Fibroblast of the aortic adventitia (primary cell): ENCODE measurements around the gene CDH23. TPM values are rescaled to one million over a fixed set of nuclear protein-coding genes. Genes with fewer than 3 reads are reported as not detected.

Experiments used
- DNase-seq: peaks from one replicate; pipeline ENCODE4 v3.0.0-alpha.2; 2010; ENCODE audit warnings: low read depth
- H3K4me3 ChIP-seq: 2 replicates; pipeline ENCODE4 v1.5.1; 2011; ENCODE audit warnings: low read depth, mild to moderate bottlenecking, control low read depth, low read length, moderate library complexity
- CTCF ChIP-seq: IDR thresholded peaks from 2 replicates; pipeline ENCODE4 v1.5.1; 2011; ENCODE audit warnings: mild to moderate bottlenecking, low read length, control low read depth, inconsistent platforms; ENCODE audit not compliant: insufficient read depth
- total RNA-seq: library from RNA; depleted of rRNA; stranded (reverse); fragments of >200 nt; gene quantifications from 2 replicates; pipeline ENCODE4 v1.2.3, GENCODE V29; 2012; ENCODE audit warnings: low replicate concordance

Gene CDH23
- total RNA-seq, 1 donor, result 0.27 TPM

DNA sequence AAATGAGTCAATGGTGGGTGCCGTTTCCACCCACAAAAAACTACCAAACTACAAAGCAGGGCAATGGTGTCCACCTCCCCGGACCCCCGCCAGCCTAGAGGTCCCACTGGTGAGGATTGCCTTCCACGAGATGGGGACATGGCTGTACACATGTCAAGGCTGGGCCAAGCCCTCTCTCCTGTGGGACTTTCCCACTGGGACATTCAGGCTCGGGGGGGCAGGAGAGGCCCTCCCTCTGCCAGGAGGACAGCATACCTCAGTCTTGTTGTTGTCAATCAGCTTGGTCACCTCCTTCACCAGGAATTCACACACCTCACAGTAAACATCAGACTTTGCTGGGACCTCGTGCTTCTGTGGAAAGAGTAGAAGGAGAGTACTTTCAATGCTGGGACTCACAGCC lies 423.3 kb downstream of the CDH23 start:
- TF ChIP-seq CTCF, result no peak
- no peak overlapping the region for H3K4me3 ChIP-seq
- DNase-seq, result no peak

DNA sequence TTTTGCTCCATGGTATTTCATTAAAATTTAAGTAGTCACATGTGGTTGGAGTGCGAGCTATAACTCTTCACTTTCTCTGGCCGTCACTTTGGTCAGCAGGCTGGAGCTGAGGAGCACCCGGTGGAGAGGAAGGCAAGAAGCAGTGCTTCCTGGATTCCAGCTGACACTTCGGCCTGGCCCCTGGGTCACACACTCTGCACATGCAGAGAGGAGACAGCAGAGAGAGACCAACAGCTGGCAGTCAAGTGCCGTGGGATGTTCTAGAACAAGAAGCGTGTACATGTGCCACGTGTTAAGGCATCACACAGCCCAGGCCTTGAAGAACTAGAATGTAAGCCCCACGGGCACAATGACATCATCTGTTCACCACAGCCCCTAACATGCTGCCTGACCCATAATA lies 424.2 kb downstream of the CDH23 start:
- DNase-seq, result no peak
- TF ChIP-seq CTCF, result no peak
- no peak overlapping the region for H3K4me3 ChIP-seq

DNA sequence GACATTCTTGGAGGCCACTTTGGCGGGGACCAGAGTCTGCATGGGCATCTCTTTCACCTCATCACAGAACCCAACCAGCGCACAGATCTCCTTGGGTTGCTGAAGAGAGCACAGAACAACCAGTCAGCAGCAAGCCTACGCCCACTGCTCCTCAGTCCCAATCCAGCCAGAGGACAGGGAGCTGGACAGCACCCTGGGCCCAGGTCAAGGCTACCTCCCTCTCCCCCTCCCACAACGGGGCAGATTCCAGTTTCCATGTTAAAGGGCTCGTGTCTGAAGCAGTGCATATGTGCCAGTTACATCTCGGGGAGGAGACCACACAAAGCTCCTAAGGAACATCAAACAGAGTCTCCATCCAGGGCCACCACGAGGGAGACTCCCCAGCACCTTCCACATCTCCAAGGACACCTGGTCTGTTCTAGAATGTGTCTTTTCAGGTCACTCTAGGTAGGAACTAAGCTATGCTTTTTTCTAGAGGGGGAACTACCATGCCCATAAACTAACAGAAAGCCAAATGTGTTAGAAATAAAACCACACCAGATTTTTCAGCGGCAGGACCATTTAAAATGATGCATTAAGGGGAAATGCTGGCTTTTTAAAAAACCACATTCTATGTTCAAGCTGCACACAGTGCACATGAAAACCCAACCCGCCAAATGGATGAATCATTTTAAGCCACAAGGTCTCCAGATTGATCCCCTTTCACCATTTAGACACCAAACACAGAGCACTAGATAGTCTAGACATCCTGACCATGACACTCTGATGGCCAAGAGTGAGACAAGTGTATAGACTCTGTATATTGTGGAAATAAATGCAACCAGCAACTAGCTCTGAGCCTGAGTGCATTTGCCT lies 425.4 kb downstream of the CDH23 start:
- no peak for DNase-seq
- TF ChIP-seq CTCF, result no peak

DNA sequence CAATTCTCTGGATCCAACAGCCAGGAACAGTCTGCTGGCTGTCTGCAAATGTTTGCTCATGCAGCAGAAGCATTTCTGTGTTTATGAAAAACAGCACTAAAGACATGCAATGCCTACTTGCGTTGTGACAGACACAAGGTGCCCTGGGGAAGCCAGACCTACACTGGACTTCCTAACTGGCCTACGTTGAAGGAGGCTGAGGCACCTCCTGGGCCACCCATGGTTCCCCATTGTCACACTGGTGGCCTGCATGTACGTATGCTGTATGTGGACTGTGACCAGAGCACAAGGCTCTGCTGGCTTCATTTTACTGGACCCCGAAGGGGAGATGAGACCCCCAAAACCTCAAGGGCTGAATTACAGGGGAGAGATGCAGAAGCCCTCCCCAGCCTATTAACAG lies 426.6 kb downstream of the CDH23 start:
- no peak for TF ChIP-seq CTCF
- no peak for DNase-seq
- no peak overlapping the region for H3K4me3 ChIP-seq

More for the DNA sequence above, 425.4 kb downstream of the CDH23 start:
- no peak overlapping the region for H3K4me3 ChIP-seq

GRCh38 chr10:71824333-71824732 lies 427.6 kb downstream of the CDH23 start:
- no peak overlapping the region for H3K4me3 ChIP-seq
- TF ChIP-seq CTCF, result no peak
- no peak for DNase-seq

- no peak for TF ChIP-seq CTCF
- H3K4me3 ChIP-seq, result no peak overlapping the region
- no peak for DNase-seq
These were observed 428.5 kb downstream of the CDH23 start for GRCh38 chr10:71825217-71825616.
